MM.1S (cell line): ENCODE measurements around the gene TULP4.

Source experiments
- CTCF ChIP-seq: fragments of 300-600 bp; sonication (generic); IDR thresholded peaks from 2 replicates; pipeline ENCODE4 v1.5.1; 2016; ENCODE audit warnings: antibody characterized with exemption, low read length, mixed read lengths
- EZH2 ChIP-seq: fragments of 300-600 bp; sonication (generic); optimal IDR thresholded peaks from 2 replicates; pipeline ENCODE3; 2017; ENCODE audit warnings: low read depth, mild to moderate bottlenecking, antibody characterized with exemption, low read length, mixed read lengths
- EZH2phosphoT487 ChIP-seq: fragments of 300-600 bp; sonication (generic); IDR thresholded peaks from 2 replicates; pipeline ENCODE4 v1.6.1; 2018; ENCODE audit warnings: antibody characterized with exemption, low read length

GRCh38 chr6:158476389-158476788 is 164.1 kb downstream of the TULP4 start:
- TF ChIP-seq EZH2phosphoT487 (no peak), CTCF (no peak), EZH2 (no peak)
